Stimulated activated naive CD4-positive, alpha-beta T cell treated with Interleukin-2 at 50 U/mL for 16 hours (primary cell): ENCODE data around the gene GPR89B.
A peak's percentile ranks its signal among the peaks of the same experiment; 100 is the strongest.
"Not testable (repeated sequence)": the region's sequence is repeated elsewhere in the genome, so short reads cannot be mapped to it uniquely, and the experiment has no call there.

Source experiments
- DNase-seq: peaks from one replicate; lab custom pipeline; 2025; lab: John Stamatoyannopoulos, UW

The GPR89B gene

DNA sequence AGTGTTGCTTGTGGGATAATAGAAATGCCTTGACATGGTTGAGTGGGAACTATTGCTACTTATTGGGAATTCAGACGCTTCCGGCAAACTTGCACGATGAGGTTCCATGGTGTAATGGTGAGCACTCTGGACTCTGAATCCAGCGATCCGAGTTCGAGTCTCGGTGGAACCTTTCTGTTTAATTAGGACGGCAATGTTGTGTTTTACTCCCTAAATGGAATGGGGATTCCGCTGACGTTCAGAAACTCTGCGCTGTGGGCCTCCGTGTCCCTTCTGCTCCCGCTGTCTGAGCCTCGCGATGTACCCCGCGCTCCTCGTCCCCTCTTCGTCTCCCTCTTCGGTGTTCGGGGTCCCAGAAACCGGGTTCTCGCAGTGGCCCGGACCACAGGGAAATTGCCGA, 104.5 kb downstream of the GPR89B start:
- not testable (repeated sequence) for DNase-seq

GRCh38 chr1:148033147-148033546, 104.9 kb downstream of the GPR89B start:
- DNase-seq = not testable (repeated sequence)

GRCh38 chr1:148037850-148038461, 109.7 kb downstream of the GPR89B start:
- DNase-seq = not testable (repeated sequence)

- DNase-seq = peak; percentile 61
Measured at GRCh38 chr1:148038462-148039333, 110.5 kb downstream of the GPR89B start.
